K562 (cell line): Measurements from ENCODE around the gene SLC35B1. TPM values are rescaled to one million over a fixed set of nuclear protein-coding genes. Genes with fewer than 3 reads are reported as not detected.

Source experiments
- BRF1 ChIP-seq: IDR thresholded peaks from 3 replicates; pipeline ENCODE4 v1.6.1; 2011; ENCODE audit warnings: borderline replicate concordance, mild to moderate bottlenecking; ENCODE audit not compliant: insufficient read length; ENCODE audit errors: extremely low read depth
- CEBPG ChIP-seq, 3 experiments: fragments of 200-800 bp in 1 of 3; sonication (Bioruptor generic) in 1 of 3; sonication (generic) in 1 of 3; formaldehyde crosslinking in 1 of 3; IDR thresholded peaks in 2 of 3; conservative IDR thresholded peaks in 1 of 3; 2 replicates each; pipeline versions ENCODE4 v1.6.1 to v1.8.0; 2016 to 2022; ENCODE audit warnings: missing compliant biosample characterization in 2 of 3, missing genetic modification characterization in 2 of 3, mild to moderate bottlenecking in 1 of 3, missing genetic modification reagents in 1 of 3
- CHD1 ChIP-seq: fragments of 200-600 bp; sonication (generic); IDR thresholded peaks from one replicate; pipeline ENCODE4 v1.6.1; 2012; ENCODE audit warnings: mild to moderate bottlenecking, moderate library complexity, low read length, inconsistent platforms
- CTBP1 ChIP-seq: fragments of 450-650 bp; IDR thresholded peaks from 2 replicates; pipeline ENCODE4 v1.6.1; 2016; ENCODE audit warnings: borderline replicate concordance
- DIDO1 ChIP-seq: fragments of 450-650 bp; IDR thresholded peaks from 2 replicates; pipeline ENCODE4 v1.6.1; 2016; ENCODE audit warnings: low read depth, missing biosample characterization, missing genetic modification characterization
- GABPA ChIP-seq: fragments of 200-800 bp; sonication (Bioruptor generic); conservative IDR thresholded peaks from 2 replicates; pipeline ENCODE4 v1.6.1; 2016; ENCODE audit warnings: low read depth, missing genetic modification characterization, missing compliant biosample characterization
- RBM14 ChIP-seq: fragments of 200-400 bp; formaldehyde crosslinking; IDR thresholded peaks from 2 replicates; pipeline ENCODE4 v1.6.1; 2018; ENCODE audit warnings: low read depth, mild to moderate bottlenecking, low read length, moderate library complexity, borderline replicate concordance; ENCODE audit not compliant: insufficient read depth
- ZC3H4 ChIP-seq: sonication (generic); formaldehyde crosslinking; IDR thresholded peaks from 2 replicates; pipeline ENCODE4 v1.9.0; 2021; ENCODE audit warnings: missing genetic modification reagents, borderline replicate concordance
- ZNF253 ChIP-seq: fragments of 250-450 bp; sonication (Bioruptor Pico); conservative IDR thresholded peaks from 2 replicates; pipeline ENCODE4 v1.6.1; 2021; ENCODE audit warnings: mild to moderate bottlenecking
- polyA plus RNA-seq, 8 experiments: library from polyadenylated mRNA; depleted of rRNA in 4 of 8; stranded (reverse) in 5 of 8; unstranded in 3 of 8; fragments of >200 nt; fragmentation: Nextera tagmentation in 2 of 8; fragmentation: Illumina TruSeq in 1 of 8; extraction: Ambion mirVana in 2 of 8; extraction: Trizol in 1 of 8; gene quantifications; 2 replicates each; pipeline versions ENCODE4 v1.2.1 to v1.2.3, GENCODE V29; 2011 to 2014; ENCODE audit warnings: inconsistent platforms in 1 of 8, missing spikeins in 1 of 8
- total RNA-seq, 7 experiments: library from RNA; depleted of rRNA in 6 of 7; stranded (reverse); fragments of >200 nt in 6 of 7; fragmentation: Illumina TruSeq in 2 of 7; extraction: Trizol in 2 of 7; gene quantifications; 2 replicates each; pipeline versions ENCODE4 v1.2.1 to v1.2.3, GENCODE V29; 2011 to 2021; ENCODE audit warnings: low replicate concordance in 1 of 7
- TF ChIP-seq, protein P1 (sequence below), 2 experiments: fragments of 250-450 bp in 1 of 2; fragments of 450-650 bp in 1 of 2; sonication (Bioruptor Pico) in 1 of 2; IDR thresholded peaks; 2 replicates each; pipeline versions ENCODE4 v1.6.1 to v1.8.0; 2016 to 2021; ENCODE audit warnings: mild to moderate bottlenecking in 2 of 2, moderate library complexity in 2 of 2, missing compliant biosample characterization in 1 of 2, missing genetic modification characterization in 1 of 2
- TF ChIP-seq, protein P2 (sequence below): fragments of 250-450 bp; sonication (Bioruptor Pico); IDR thresholded peaks from 2 replicates; pipeline ENCODE4 v1.4.0; 2020; ENCODE audit warnings: mild to moderate bottlenecking, moderate library complexity
- TF ChIP-seq, protein P3 (sequence below): sonication (generic); formaldehyde crosslinking; IDR thresholded peaks from 2 replicates; pipeline ENCODE4 v1.8.1; 2023; ENCODE audit warnings: mild to moderate bottlenecking, missing genetic modification reagents, moderate library complexity

SLC35B1 gene
- total and polyA plus RNA-seq, 9 of the 15 experiments (the other 6 are each of a cell fraction or from before 2014, with no cell fraction given) = 51.4 to 87.9 (median 66.3) TPM

DNA sequence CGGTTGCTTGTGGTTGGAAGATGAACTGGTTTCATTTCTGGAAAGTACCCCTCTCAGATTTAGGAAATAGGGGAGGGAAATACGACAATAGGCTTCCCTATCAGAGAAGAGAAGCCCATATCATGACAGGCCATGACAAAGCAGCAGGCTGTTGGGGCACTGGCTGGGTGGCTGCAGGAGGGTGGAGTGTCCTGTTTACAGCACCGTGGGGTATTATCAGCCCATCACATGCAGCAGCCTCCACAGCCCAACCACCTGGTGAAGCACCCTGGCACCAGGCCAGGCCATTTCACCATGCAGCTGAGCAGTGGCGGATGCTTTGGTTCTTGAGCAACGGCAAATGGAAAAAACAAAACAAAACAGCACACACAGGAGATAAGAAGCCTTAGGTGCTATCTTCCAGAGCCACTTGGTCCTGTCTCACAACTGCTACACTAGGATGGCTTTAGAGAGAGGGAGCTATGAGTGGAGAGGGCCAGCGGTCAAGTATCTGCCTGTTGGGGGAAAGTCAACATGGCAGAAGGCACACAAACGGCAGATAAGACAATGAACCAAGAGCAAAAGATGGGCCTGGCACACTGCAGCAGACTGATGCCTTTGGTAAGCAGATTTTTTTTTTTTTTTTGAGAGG is 32.0 kb upstream of the SLC35B1 start (continued):
- no peak for TF ChIP-seq RBM14
- TF ChIP-seq ZNF253 (CRISPR knock-in tag) = 0 out of 2 replicates have a peak, but pooled peaks have one; percentile 48
- TF ChIP-seq ZC3H4 (CRISPR knock-in tag) = no peak
- TF ChIP-seq DIDO1 (tag) = 0 out of 2 replicates have a peak, but pooled peaks have one; percentile 34
- TF ChIP-seq CTBP1 = peak; percentile 100
- TF ChIP-seq, protein P1, sequence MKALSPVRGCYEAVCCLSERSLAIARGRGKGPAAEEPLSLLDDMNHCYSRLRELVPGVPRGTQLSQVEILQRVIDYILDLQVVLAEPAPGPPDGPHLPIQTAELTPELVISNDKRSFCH (CRISPR knock-in tag; IDR thresholded peaks at IDR 0.05) = no peak
- TF ChIP-seq, protein P1 (tag; IDR thresholded peaks at IDR 0.05) = peak; percentile 99
- TF ChIP-seq CHD1 = no peak
- TF ChIP-seq GABPA (tag) = peak; percentile 59
- TF ChIP-seq CEBPG (CRISPR knock-in tag; IDR thresholded peaks at IDR 0.05) = peak; percentile 96
- peak; percentile 91 to 94 for TF ChIP-seq CEBPG (tag; conservative IDR thresholded peaks at IDR 0.05 in 1 of 2, IDR thresholded peaks at IDR 0.05 in 1 of 2)
- no peak for TF ChIP-seq BRF1
- TF ChIP-seq, protein P2, sequence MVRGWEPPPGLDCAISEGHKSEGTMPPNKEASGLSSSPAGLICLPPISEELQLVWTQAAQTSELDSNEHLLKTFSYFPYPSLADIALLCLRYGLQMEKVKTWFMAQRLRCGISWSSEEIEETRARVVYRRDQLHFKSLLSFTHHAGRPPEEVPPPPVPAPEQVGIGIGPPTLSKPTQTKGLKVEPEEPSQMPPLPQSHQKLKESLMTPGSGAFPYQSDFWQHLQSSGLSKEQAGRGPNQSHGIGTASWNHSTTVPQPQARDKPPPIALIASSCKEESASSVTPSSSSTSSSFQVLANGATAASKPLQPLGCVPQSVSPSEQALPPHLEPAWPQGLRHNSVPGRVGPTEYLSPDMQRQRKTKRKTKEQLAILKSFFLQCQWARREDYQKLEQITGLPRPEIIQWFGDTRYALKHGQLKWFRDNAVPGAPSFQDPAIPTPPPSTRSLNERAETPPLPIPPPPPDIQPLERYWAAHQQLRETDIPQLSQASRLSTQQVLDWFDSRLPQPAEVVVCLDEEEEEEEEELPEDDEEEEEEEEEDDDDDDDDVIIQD (CRISPR knock-in tag) = peak; percentile 12; the same call in 1 of the 2 replicates
- TF ChIP-seq, protein P3, sequence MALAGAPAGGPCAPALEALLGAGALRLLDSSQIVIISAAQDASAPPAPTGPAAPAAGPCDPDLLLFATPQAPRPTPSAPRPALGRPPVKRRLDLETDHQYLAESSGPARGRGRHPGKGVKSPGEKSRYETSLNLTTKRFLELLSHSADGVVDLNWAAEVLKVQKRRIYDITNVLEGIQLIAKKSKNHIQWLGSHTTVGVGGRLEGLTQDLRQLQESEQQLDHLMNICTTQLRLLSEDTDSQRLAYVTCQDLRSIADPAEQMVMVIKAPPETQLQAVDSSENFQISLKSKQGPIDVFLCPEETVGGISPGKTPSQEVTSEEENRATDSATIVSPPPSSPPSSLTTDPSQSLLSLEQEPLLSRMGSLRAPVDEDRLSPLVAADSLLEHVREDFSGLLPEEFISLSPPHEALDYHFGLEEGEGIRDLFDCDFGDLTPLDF (CRISPR knock-in tag) = peak; percentile 39; the same call in 1 of the 2 replicates
